Amygdala (tissue), 56 donors: ENCODE results near the gene RRP7A.
"Not testable (repeated sequence)": the region's sequence is repeated elsewhere in the genome, so short reads cannot be mapped to it uniquely, and the experiment has no call there.

Source experiments
- DNase-seq, 56 donors: peaks; one replicate each; lab custom pipeline; 2025; lab: John Stamatoyannopoulos, UW

Gene RRP7A

DNA sequence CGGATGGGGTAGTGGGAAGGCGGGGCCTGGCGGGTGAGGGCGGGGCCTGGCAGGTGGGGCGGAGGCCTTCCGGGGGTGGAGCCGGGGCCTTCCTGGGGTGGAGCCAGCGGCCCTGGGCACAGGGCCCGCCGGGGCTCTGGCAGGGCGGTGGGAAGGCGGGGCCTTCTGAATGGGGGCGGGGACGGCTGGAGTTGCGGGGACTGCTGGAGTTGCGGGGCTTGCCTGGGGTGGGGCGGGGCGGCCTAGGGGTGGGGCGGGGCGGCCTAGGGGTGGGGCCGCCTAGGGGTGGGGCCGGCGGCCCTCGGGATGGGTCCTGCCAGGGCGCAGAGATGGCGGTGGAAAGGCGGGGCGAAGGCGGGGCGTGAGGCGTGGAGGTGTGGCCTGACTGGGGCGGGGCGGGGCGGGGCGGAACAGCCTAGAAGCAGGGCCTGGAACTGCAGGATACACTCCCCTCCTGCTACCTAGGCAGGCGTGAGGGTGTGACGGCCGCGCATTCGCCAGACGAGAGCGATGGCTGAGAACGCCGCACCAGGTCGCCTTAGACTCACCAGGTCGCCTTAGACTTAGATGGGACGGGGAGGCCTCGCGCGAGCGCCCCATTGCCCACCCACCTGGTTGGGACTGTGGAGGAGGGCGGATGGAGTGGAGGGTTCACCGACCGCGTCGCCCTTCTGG is 19.3 kb downstream of the RRP7A start:
- DNase-seq, result peak in 55 of 56 donors; percentile 51 to 98 (median 85)

DNA sequence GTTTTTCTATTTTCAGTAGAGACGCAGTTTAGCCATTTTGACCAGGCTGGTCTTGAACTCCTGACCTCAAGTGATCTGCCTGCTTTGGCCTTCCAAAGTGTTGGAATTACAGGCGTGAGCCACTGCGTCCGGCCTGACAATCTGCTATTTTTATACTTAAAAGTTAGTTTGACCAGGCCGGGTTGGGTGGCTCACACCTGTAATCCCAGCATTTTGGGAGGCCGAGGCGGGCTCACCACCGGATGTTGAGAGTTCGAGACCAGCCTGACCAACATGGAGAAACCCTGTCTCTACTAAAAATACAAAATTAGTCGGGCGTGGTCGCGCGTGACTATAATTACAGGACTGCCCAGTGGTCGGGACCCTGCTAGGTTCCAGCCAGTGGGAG is 19.8 kb downstream of the RRP7A start:
- DNase-seq, result not testable (repeated sequence)

DNA sequence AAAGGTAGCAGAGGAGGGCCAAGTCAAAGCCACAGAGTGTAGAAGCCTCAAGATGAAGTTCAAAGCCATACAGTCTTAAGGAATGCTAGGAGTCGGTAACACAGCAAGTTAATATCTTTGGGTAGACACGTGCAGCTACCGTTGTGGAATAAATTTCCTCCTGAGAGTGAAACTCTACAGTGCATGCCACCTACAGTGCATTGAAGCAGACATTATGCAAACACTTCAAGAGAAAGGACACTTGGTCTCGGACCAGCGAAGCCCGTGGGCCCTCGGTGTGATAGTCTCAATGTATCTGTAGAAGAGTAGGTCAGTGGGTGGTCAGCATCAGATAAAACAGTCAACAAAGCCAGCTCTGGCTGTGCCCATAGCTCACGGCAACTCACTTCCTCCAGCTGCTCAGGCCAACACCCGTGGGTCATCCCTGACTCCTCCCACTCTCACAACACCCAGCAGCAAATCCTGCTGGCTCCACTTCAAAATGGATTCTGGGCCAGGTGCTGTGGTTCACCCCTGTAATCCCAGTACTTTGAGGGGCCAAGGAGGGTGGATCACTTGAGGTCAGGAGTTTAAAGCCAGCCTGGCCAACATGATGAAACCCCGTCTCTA is 24.0 kb downstream of the RRP7A start:
- DNase-seq, result not testable (repeated sequence)

DNA sequence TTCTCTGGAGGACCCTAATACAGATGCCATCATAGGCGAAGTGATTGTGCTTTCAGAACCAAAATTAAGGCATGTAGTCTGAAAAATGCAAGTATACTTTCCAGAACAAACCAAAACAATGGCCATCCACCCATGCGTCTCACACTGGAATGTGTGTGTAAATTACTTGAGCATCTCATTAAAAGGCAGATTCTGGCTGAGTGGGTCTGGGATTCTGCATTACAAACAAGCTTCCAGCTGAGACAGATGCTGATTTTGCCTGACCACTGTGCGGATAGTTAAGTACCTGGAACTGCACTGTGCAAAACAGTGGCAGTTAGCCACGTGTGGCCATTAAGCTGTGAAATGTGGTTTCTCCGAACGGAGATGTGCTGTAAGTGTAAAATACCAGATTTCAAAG is 26.2 kb downstream of the RRP7A start:
- DNase-seq, result no peak

DNA sequence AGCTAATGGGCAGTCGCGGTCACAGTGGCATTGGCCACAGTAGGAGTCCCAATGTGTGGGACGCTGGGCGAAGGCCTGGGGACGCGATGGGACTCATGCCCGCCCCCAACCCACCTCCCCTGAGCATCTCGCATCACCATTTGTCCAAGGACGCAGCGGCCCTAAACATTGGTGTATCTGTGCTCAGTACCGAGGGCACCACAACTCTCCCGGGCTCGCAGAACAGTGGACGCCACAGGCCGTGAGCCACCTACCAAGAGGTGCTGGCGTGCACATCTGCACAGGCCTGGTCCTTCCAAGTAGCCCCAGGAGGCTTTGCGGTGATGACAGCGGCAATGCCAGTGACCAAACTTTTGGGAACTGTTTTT is 27.3 kb downstream of the RRP7A start:
- DNase-seq, result no peak

DNA sequence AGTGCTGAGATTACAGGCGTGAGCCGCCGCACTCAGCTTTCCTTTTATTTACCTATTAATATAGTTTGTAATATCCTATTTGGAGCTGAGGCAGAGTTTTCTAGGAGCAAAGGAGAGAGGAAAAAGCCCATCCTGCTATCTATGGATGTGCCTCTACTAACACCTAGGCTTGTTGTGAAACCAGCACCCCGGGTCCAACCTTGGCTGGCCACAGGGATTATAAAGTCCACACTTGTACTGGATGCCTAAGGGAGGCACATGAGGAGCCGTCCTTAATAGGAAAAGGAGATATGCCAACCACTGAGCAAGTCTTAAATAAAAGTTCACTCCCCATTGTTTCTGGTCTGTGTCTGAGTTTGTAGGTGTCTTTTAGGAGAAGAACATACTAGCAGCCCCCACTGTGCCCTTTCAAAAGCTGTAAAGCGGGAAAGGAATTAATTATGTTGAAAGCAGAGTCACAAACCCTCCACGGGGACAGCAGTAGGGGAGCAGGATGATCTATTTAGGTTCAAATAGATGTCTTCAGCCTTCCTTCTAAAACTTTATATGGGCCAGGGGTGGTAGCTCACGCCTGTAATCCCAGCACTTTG is 29.3 kb downstream of the RRP7A start:
- DNase-seq, result no peak

DNA sequence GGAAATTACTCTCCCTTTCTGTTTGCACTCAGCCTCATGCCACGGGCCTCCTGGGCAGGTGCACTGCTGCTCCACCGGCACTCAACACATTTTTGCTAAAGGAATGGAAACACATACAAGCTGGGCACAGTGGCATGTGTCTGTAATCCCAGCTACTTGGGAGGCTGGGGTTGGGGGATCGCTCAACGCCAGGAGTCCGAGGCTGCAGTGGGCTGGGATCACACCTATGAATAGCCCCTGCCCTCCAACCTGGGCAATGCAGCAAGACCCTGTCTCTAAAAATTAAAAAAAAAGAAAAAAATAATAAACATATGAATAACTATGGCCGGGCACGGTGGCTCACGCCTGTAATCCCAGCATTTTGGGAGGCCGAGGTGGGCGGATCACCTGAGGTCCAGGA is 30.6 kb downstream of the RRP7A start:
- DNase-seq, result no peak

DNA sequence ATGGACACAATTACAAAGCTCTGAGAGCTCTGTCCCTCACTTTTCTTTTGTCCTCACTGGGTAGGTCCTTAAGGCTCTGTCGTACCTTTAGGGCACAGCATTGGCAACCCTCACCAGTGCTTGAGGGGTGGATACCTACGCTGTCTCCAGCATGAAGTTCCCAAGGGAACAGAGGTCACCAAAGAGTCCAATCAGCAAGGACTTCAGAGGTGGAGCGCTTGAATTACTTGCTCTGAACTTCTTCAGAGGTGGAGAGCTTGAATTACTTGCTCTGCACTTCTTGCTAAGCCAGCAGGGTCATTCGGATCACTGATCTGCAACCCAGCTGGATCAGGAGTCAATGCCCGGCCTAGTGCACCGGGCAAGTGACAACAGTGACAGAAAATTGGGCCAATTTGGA is 35.1 kb downstream of the RRP7A start:
- no peak for DNase-seq

DNA sequence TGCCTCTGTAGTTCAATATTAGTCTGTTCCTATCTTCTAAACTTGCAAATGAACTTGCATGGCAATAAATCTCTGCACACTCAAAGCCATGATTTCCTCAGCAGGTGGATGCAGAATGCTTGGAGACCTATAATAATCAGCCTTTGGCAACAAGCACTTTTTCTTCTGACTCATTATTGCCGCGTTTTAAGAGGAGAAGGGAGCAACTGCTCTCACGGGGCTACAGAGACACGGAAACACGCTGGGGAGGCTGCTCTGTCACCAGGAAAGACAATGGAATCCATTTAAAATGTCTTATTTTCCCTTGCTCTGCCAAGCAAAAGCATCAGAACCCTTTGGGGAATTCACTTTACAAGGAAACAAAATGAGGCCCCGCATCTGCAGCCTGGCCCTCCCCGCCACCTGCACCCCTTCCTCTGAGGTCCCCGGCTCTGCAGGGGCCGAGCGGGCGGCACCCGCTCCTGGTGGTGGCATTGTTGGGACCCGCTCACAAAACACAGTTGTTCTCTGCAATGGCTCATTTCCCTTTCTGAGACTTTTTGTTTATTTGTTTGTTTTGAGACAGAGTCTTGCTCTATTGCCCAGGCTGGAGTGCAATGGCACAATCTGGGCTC is 35.9 kb downstream of the RRP7A start:
- not testable (repeated sequence) for DNase-seq

DNA sequence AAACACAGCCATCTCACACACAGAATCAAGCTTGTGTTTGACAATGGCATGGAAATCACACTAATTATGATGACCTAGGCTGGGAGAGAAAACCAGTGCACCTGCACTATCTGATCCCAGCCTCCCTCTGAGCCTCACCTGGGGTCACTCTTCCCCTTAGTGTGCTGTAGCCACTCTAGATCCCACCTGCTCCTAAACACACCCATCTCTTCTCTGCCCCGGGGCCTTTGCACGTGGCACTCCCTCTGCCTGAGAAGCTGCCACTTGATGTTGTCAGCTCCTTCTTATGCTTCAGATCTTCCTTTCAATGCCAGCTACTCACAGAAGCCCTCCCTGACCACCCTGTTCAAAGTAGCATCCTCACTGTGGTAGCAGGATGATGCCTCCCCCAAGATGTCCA is 44.5 kb downstream of the RRP7A start:
- DNase-seq, result no peak

DNA sequence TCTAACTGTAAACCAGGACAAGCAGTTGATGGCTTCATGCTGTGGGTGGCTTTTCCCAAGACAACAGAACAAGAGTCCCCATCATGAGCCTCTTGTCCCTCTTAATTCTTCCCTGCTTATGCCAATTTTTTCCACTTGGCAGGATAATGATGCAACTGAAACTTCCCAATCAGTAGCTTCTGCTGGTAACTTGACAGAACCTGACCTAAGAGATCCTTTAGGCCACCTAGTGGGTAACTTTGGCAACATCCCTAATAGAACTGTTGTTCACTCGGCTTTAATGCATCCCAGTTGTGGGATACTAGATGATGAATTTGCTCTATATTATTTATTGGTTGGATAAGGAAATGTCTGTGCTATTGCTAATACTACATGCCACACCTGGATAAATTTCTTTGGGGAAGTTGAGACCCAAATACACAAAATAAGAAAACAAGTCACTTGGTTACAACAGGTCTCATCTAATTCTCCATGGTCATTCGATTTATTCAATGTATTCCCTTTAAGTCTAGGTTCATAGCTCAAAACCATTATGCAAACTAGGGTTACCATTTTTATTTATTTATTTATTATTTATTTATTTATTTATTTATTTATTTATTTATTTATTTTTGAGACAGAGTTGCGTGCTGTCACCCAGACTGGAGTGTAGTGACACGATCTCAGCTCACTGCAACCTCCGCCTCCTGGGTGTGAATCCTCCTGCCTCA is 46.0 kb downstream of the RRP7A start:
- DNase-seq, result peak in 1 of 56 donors; percentile 5

DNA sequence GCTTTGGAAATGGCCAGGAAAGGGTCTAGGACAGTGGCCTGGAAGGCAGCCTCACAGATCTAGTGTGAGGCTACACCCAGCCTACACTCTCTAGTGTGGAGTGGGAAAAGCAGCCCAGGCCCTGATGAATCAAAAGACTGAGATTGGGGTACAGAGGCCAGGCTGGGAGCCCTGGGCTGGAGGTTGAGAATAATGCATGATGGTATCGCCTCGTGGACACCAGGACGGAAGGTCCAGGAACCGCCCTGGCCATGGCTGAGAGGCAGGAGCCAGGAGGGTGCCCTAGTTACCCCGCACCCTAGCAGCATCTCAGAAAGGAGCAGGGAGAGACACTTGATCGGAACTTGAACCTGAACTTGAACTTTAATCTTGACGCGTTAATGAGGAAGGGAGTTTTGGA is 46.9 kb downstream of the RRP7A start:
- DNase-seq, result no peak

DNA sequence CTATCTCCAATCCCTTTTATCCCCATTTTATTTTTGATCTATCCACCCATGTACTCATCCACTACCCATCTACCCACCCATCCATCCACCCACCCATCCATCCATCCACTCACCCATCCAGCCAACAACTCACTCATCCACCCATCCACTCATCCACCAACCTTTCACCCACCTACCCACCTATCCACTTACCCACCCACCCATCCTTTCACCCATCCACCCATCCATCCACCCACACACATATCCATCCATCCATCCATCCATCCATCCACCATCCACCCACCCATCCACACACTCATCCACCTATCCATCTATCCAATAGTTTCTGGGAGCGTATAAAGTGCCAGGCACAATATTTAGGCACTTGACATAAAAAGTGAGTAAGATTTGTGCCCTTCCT is 48.2 kb downstream of the RRP7A start:
- no peak for DNase-seq

DNA sequence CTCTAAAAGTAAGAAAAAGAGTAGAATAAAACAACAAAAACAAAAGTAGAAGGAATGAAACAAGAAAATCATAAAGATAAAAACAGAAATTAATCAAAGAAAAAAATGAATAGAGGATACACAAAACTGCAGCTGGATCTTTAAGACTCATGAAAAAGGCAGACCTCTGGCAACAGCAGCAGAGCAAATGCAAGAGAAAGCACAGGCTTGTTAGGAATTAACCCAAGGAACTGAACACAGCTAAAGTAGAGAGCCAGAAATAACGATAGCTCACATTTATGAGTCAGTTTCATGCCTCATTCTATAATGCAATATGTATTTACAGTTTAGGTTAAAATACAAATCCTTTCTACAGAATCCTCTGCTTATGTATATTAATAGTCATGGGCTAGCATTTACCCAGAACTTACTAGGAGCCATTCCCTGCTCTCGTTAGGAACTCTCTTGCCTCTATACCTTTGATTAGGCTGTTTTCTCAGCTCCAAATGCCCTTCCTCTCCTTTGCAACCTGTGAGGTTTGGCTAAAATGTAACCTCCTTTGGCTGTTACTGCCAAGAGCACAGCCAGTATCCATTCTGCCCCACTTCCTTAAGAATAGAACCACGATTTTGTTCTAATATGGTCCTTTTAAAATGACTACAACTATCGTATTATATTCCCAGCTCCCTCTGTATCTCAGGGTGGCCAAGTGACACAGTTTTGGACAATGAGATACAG is 49.1 kb downstream of the RRP7A start:
- DNase-seq, result no peak

DNA sequence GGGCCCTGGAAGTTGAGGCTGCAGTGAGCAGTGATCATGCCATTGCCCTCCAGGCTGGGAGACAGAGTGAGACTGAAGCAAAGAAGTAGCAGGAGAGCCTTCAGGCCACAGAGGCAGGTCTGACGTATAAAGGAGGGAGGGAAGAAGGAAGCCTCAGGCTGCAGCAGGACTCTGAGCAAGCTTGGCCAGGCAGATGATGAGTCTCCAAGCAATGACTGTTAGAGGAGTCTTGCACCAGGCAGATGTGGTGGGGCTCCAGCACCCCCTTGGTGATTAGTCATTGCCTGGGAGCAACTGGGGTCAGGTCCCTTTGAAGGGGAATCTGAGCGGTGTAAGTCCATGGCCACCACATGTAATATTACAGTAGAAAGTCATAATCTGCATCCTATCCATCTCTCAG is 50.8 kb downstream of the RRP7A start:
- DNase-seq, result no peak

DNA sequence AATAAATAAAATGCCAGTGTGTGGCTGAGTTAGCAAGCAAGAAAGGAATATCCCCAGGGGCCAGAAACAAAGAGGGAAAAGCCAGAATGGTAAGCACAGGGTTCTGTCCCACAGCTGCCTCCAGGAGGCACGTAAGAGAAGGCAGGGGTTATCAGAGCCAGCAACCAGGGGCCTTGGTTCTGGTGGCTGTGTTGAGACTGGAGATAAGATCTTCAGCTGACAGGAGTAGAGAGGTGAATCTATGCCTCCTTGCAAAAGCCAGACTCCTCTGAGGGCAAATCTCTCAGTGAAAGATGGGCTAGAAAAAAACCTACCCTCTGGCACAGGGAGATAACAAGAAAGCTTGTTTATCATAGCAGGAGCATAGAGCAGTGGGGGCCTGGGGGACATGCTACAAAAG is 57.6 kb downstream of the RRP7A start:
- no peak for DNase-seq

DNA sequence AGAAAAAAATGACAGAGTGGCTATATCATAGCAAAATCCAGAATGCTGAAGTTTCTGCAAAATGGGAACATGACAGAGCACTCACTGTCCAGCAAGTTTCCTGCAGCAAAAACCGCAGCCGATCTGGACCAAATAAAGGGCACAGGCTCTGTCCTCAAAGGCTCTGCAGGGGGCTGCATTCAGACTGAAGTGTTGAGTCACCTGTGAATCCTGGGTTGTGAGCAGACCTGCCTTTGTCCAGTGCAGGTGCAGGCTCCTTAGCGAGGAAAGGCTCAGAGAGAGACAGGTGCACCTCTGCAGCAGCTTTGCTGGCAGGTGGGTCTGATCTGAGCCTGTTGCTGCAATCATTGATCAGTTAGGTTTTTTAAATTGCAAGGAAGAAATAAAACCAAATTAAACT is 58.1 kb downstream of the RRP7A start:
- DNase-seq, result no peak
